GM21360 (cell line): Measurements from ENCODE around the gene LMX1B.

Source experiments
- ATAC-seq: cut with Tn5 transposase; IDR thresholded peaks from one replicate; pipeline ENCODE4 v1.9.1; 2021; ENCODE audit warnings: mild to moderate bottlenecking, moderate library complexity; ENCODE audit not compliant: unreplicated experiment

The LMX1B gene

DNA sequence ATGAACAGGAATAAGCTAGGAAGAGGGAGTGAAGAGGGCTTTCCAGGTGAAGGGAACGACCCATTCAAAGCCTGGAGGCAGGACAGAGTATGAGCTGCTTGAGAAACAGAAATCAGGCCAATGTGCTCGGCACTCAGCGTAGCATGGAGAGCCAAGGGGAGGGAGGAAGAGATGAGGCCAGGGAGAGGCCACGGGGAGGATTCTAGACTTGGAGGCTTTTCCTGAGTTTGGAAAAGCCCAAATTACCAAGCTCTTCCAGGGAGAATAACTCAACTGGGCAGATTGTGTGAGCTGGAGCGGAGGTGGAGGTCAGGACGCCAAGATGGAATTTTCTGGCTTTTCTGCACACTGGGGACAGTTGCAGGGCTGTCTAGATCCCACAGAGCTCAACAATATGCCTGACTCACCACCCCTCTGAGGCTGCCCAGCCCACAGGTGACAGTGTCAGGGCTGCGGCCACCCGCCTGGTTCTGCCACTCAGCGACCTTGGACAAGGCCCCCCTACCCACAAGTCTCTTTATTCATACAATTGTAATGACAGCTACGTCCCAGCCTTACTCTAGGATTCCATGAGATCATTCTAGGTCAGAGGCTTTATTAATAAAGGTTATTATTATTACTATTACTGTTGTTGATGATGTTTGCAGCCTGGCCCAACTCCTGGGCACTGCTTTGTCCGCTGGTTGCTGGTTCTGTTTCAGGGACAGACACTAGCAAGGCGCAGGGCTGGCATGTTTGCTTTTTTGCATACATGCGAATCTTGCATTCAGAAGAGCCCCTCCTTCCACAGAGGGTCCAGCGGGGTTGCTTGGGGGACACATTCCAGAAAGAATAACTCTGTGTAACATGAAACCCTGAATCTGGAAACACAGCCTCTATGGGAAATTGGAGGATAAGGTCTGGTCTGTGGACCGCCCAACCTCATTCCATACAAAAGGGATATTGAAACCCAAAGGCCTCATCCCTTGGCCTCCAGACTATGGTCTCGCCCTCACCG is 9.4 kb upstream of the LMX1B start:
- no peak for ATAC-seq

DNA sequence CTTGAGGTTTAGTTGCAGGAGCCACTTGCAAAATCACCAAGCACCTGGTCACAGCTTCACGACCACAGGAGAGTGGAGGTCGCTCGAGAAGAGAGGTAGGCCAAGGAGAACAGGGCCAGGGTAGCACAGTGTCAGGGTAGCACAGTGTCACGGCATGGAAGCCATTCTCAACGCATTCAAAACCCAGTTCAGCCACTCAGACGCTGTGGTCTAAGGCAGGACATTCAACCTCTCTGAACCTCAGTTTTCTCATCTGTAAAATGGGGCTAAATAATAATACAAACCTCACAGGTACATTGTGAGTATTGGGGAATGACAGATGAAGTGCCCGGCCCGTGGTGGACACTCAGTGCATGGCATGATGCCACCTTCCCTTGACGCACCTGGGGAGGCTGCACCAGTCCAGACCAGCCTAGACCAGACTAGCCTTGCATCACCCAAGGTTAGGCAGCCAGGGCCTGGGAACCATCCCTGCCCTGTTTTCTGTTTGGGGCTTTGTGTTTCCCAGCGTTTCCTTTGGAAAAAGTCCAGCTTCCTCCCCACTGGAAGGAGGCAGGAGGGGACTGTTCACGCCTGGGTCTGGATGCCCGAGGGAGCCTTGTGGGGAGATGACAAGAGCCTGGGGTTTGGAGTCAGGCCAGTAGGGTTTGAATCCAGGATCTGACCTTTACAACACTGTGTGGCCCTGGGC is 7.8 kb upstream of the LMX1B start:
- ATAC-seq = no peak

GRCh38 chr9:126606483-126606870 is 7.3 kb upstream of the LMX1B start:
- no peak for ATAC-seq

DNA sequence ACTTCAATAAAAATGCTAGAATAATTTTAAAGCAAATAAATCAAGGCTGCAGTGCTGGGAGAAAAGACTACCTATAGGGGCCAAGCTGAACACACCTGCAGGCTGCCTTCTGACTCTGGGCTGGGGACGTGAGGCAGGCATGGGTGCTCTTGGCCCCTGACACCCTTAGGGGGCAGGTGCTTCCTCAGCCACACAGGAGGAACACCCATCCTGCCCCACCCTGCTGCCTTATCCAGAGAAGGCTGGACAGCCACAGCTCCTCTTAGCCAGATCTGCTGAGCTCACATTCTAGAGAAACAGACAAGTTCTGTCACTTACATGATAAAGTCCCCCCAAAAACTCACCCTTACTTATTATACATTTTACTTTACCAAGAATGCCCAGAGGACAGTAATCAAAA is 6.6 kb upstream of the LMX1B start:
- no peak for ATAC-seq

GRCh38 chr9:126607731-126608130 is 6.0 kb upstream of the LMX1B start:
- ATAC-seq = no peak

- no peak for ATAC-seq
These were observed 5.2 kb upstream of the LMX1B start for GRCh38 chr9:126608551-126608950.

- ATAC-seq = no peak
These were observed 4.5 kb upstream of the LMX1B start for GRCh38 chr9:126609191-126609590.

DNA sequence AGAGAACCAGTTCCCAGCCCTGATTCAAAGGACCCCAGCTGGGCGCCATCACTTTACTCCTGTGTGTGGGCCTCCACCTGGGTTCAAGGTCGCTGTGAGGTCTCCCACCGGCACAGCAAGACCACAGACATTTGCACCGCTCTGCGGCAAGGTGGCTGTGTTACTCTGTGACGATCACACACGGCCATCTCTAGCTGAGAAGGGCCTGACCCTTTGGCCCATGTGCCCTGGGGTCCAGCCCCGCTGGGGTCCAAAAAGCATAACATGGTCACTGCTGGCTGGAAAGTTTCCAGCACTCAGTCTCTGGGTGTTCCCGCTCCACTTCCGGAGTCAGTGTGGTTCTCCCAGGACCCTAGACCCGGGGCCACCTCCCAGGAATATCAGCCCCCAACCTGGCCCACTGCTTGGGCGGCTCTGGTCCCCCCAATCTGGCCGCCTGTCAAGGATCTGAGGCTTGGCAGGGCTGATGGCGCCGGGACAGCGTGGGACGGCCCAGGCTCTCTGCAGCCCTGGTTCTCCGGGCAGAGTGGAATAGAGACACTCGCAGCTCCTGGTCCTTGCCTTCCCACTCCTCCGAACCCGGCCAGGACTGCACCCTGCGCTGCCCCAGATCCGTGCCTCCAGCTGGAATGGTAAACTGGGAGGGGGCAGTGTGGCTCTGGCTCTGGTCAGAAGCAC is 3.9 kb upstream of the LMX1B start:
- no peak for ATAC-seq

- no peak for ATAC-seq
These were observed 2.5 kb upstream of the LMX1B start for GRCh38 chr9:126611193-126611591.

GRCh38 chr9:126611592-126612325 is 2.0 kb upstream of the LMX1B start:
- ATAC-seq = no peak

- ATAC-seq = no peak
These were observed 1.4 kb upstream of the LMX1B start for GRCh38 chr9:126612326-126612812.

GRCh38 chr9:126612813-126613641 is 701 bp upstream of the LMX1B start:
- ATAC-seq = no peak

GRCh38 chr9:126614088-126614454 is 343 bp downstream of the LMX1B start:
- ATAC-seq = no peak

DNA sequence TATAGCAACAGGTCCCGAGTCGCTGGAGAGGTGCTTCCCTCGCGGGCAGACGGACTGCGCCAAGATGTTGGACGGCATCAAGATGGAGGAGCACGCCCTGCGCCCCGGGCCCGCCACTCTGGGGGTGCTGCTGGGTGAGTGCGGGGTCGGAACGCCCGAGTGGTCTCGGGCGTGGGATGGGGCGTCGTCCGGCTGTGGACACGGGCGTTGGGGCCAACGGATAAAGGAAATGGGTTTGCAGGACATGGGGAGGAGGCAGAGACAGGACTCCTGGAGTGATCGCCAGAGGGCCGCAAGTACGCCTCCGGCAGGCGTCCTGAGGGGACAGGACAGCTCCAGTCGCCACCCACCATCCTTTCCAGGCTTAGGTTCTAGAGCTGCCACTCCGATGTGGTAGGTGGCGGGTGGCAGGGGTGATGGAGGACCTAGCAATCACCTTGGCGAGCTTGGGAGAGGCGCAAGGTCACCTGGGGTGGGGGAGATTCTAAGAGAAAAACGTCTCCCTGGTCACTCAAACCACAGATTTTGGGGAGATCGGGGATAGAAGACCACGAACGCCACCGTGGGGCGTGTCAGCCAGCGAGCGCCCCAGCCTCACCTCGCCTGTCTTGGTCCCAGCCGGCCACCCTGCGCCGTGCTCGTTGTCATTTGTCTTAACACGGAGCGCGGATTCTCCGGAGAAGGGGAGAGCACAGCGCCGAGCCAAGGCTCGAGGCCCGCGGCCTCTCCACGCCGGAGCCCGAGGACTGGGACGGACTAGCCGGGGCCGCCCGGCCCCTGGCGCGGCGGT is 922 bp downstream of the LMX1B start:
- ATAC-seq = no peak

GRCh38 chr9:126615245-126615790 is 1.6 kb downstream of the LMX1B start:
- ATAC-seq = no peak

GRCh38 chr9:126615791-126616447 is 2.2 kb downstream of the LMX1B start:
- ATAC-seq = no peak

DNA sequence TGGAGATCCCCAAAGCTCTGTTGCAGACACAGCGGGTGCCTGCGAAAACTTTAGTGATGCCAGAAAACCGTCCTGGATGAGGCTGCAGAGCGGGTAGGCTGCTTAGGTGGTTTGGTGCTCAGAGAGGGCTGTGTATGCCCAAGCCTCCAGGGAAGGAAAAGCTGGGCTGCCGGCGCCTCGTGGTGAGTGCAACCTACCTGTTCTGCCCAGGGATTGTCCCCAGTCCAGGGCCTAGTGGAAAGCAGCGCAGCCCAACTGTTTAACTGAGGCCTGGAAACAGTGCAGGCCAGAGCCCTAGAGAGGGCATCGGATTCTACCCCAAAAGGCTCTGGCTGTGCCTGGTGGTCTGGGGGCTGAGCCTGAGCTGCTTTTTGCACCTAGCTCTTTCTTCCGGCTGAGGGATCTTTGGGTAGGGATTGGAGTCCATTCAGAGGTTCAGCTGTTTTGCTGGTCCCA is 2.8 kb downstream of the LMX1B start:
- no peak for ATAC-seq
